Breast epithelium (tissue), 4 donors: ENCODE results near the gene FXYD1. TPM values are rescaled to one million over a fixed set of nuclear protein-coding genes. Genes with fewer than 3 reads are reported as not detected.
A peak's percentile ranks its signal among the peaks of the same experiment; 100 is the strongest.

Experiments used
- DNase-seq, 2 donors: peaks; one replicate each; pipeline ENCODE4 v3.0.0-alpha.2; 2019; ENCODE audit warnings: low spot score in 2 of 2
- H3K27ac ChIP-seq, 2 donors: fragments of 200-600 bp; sonication (generic) in 1 of 2; one replicate each; pipeline ENCODE4 v1.5.1; 2016 to 2019; ENCODE audit warnings: mild to moderate bottlenecking in 1 of 2
- H3K27me3 ChIP-seq, 2 donors: fragments of 200-600 bp; sonication (generic) in 1 of 2; one replicate each; pipeline versions ENCODE4 v1.5.1 to v1.6.0; 2017 to 2019; ENCODE audit warnings: control low read depth in 1 of 2, mild to moderate bottlenecking in 1 of 2
- H3K36me3 ChIP-seq: fragments of 200-600 bp; one replicate; pipeline ENCODE4 v1.5.1; 2019
- H3K4me1 ChIP-seq, 2 donors: fragments of 200-600 bp; sonication (generic); one replicate each; pipeline ENCODE4 v1.5.1; 2016 to 2019; ENCODE audit warnings: control low read depth in 1 of 2
- H3K4me3 ChIP-seq, 3 donors: fragments of 200-600 bp; sonication (generic); 1 replicate in 2 of 3; 2 replicates in 1 of 3; pipeline ENCODE4 v1.5.1; 2016 to 2019; ENCODE audit warnings: mild to moderate bottlenecking in 3 of 3, moderate library complexity in 2 of 3
- H3K9me3 ChIP-seq, 2 donors: fragments of 200-600 bp; sonication (generic) in 1 of 2; one replicate each; pipeline ENCODE4 v1.5.1; 2016 to 2019; ENCODE audit warnings: control low read depth in 1 of 2
- CTCF ChIP-seq, 3 donors: fragments of 450-650 bp; IDR thresholded peaks; one replicate each; pipeline ENCODE4 v1.5.1; 2016 to 2017; ENCODE audit warnings: antibody characterized with exemption in 3 of 3, mild to moderate bottlenecking in 3 of 3, moderate library complexity in 3 of 3
- POLR2A ChIP-seq: fragments of 450-650 bp; IDR thresholded peaks from one replicate; pipeline ENCODE4 v1.6.1; 2016; ENCODE audit warnings: antibody characterized with exemption, mild to moderate bottlenecking, moderate library complexity
- POLR2AphosphoS5 ChIP-seq, 3 donors: sonication (generic); formaldehyde crosslinking; IDR thresholded peaks; one replicate each; pipeline ENCODE4 v1.6.1; 2017; ENCODE audit warnings: antibody characterized with exemption in 3 of 3
- intact Hi-C: fragments of 100-400 bp; cut with DNase I; formaldehyde crosslinking; loops from one replicate; pipeline ENCODE4 v1.15.1; 2023; ENCODE audit warnings: low total_unique reads
- total RNA-seq, 3 donors: library from RNA; depleted of rRNA; stranded (reverse); fragments of >200 nt; gene quantifications; one replicate each; pipeline ENCODE4 v1.1.0, GENCODE V29; 2016

The FXYD1 gene
- total RNA-seq, 3 donors from 2014 or later = 15.5 to 75.5 (median 34.7) TPM

GRCh38 chr19:35165200-35166058 lies 26.8 kb downstream of the FXYD1 start:
- intact Hi-C loops = no loop called here
- Histone ChIP-seq H3K27me3 (no peaks in the 10 kb centered on the region), H3K9me3 (peaks cover 20 to 24% of the 10 kb centered on the region in 2 donors), H3K27ac (no peak overlapping the region), H3K4me3 (no peak overlapping the region), H3K36me3 (no peaks in the 10 kb centered on the region), H3K4me1 (no peaks in the 10 kb centered on the region)
- no peak for TF ChIP-seq POLR2AphosphoS5 (IDR thresholded peaks at IDR 0.05)
- no peak for TF ChIP-seq CTCF (IDR thresholded peaks at IDR 0.05)
- no peak for TF ChIP-seq POLR2A
- DNase-seq = no peak

GRCh38 chr19:35166100-35167063 lies 27.8 kb downstream of the FXYD1 start:
- no peaks in the 10 kb centered on the region for H3K36me3 ChIP-seq
- H3K9me3 ChIP-seq = peaks cover 20 to 24% of the 10 kb centered on the region in 2 donors
- H3K4me1 ChIP-seq = no peaks in the 10 kb centered on the region
- no peak for TF ChIP-seq POLR2AphosphoS5 (IDR thresholded peaks at IDR 0.05)
- no peak for TF ChIP-seq CTCF (IDR thresholded peaks at IDR 0.05)
- no peak for TF ChIP-seq POLR2A
- intact Hi-C loops = no loop called here
- H3K27me3 ChIP-seq = no peaks in the 10 kb centered on the region
- H3K27ac ChIP-seq = peak overlapping the region; percentile 74 to 80
- H3K4me3 ChIP-seq = no peak overlapping the region
- DNase-seq = no peak

GRCh38 chr19:35167251-35168119 lies 28.9 kb downstream of the FXYD1 start:
- no peaks in the 10 kb centered on the region for H3K36me3 ChIP-seq
- H3K9me3 ChIP-seq = peaks cover 17 to 24% of the 10 kb centered on the region in 2 donors
- no peaks in the 10 kb centered on the region for H3K27me3 ChIP-seq
- TF ChIP-seq CTCF (IDR thresholded peaks at IDR 0.05) (no peak), POLR2AphosphoS5 (IDR thresholded peaks at IDR 0.05) (no peak), POLR2A (no peak)
- intact Hi-C loops = no loop called here
- H3K27ac ChIP-seq = peak overlapping the region; percentile 74 to 80
- no peak overlapping the region for H3K4me3 ChIP-seq
- no peak for DNase-seq
- H3K4me1 ChIP-seq = no peaks in the 10 kb centered on the region

- no peaks in the 10 kb centered on the region for H3K36me3 ChIP-seq
- intact Hi-C loops = no loop called here
- H3K27ac ChIP-seq = peak overlapping the region; percentile 75 to 80
- no peaks in the 10 kb centered on the region for H3K4me1 ChIP-seq
- no peak overlapping the region for H3K4me3 ChIP-seq
- peaks cover 13 to 24% of the 10 kb centered on the region in 2 donors for H3K9me3 ChIP-seq
- no peak for TF ChIP-seq CTCF (IDR thresholded peaks at IDR 0.05)
- peak in 1 of 3 donors; percentile 13 for TF ChIP-seq POLR2AphosphoS5 (IDR thresholded peaks at IDR 0.05)
- TF ChIP-seq POLR2A = no peak
- peak in 1 of 2 donors; percentile 74 for DNase-seq
- H3K27me3 ChIP-seq = no peaks in the 10 kb centered on the region
Measured at GRCh38 chr19:35168196-35168595, 29.6 kb downstream of the FXYD1 start.
